GM21447 (cell line): Measurements from ENCODE around the gene CTRB2.
A peak's percentile ranks its signal among the peaks of the same experiment; 100 is the strongest.

Experiments used
- ATAC-seq: cut with Tn5 transposase; IDR thresholded peaks from one replicate; pipeline ENCODE4 v1.9.1; 2021; ENCODE audit not compliant: unreplicated experiment

Gene CTRB2

GRCh38 chr16:75206749-75207451 lies at the start of gene CTRB2:
TSS of gene CTRB2 (minus strand) at chr16:75207161. CDS start at chr16:75207141, 20 bp downstream.
- ATAC-seq = no peak

- ATAC-seq = no peak
These were observed 49.2 kb upstream of the CTRB2 start for GRCh38 chr16:75256059-75256571.

- no peak for ATAC-seq
These were observed 47.4 kb upstream of the CTRB2 start for GRCh38 chr16:75254359-75254837.

- ATAC-seq = no peak
These were observed 46.3 kb upstream of the CTRB2 start for GRCh38 chr16:75252946-75253911.

- no peak for ATAC-seq
These were observed 45.3 kb upstream of the CTRB2 start for GRCh38 chr16:75252049-75252864.

GRCh38 chr16:75251280-75252048 lies 44.5 kb upstream of the CTRB2 start, which contains the start of gene BCAR1:
TSS of gene BCAR1 (minus strand) at chr16:75251624. CDS start at chr16:75251482, 142 bp downstream.
- peak; percentile 74 for ATAC-seq

GRCh38 chr16:75250809-75251279 lies 43.9 kb upstream of the CTRB2 start:
- peak; percentile 39 for ATAC-seq

GRCh38 chr16:75250089-75250808 lies 43.3 kb upstream of the CTRB2 start:
- no peak for ATAC-seq

- ATAC-seq = no peak
These were observed 42.5 kb upstream of the CTRB2 start for GRCh38 chr16:75249441-75249840.

GRCh38 chr16:75248536-75249380 lies 41.8 kb upstream of the CTRB2 start:
- no peak for ATAC-seq

GRCh38 chr16:75248142-75248535 lies 41.2 kb upstream of the CTRB2 start:
- ATAC-seq = no peak

GRCh38 chr16:75247249-75247648 lies 40.3 kb upstream of the CTRB2 start:
- ATAC-seq = no peak

GRCh38 chr16:75246504-75247205 lies 39.7 kb upstream of the CTRB2 start:
- ATAC-seq = no peak

- peak; percentile 40 for ATAC-seq
These were observed 38.1 kb upstream of the CTRB2 start for GRCh38 chr16:75244844-75245758.

GRCh38 chr16:75244225-75244809 lies 37.4 kb upstream of the CTRB2 start:
- no peak for ATAC-seq

GRCh38 chr16:75243667-75244224 lies 36.8 kb upstream of the CTRB2 start:
- ATAC-seq = no peak
